ENCODE data around the gene CCDC177.

CCDC177 gene

DNA sequence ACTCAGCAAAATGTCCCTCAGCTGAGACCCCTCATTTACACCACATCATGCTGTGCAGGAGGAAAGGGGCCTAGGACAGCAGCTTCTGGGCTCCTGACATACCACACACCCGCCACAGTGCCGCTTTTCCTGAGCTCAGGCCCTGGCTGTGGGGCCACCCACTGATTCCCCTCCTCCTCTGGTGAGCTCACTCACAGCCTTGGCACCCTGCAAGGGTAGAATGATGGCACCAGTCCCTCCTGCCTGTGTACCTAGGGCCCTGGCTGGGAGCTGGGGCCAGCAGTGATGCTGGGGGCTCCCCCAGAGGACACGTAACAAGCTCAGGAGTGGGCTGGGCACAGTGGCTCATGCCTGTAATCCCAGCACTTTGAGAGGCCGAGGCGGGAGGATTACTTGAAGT, 45.7 kb downstream of the CCDC177 start:
- no peak for DNase-seq (ENCODE audit: low read depth)

DNA sequence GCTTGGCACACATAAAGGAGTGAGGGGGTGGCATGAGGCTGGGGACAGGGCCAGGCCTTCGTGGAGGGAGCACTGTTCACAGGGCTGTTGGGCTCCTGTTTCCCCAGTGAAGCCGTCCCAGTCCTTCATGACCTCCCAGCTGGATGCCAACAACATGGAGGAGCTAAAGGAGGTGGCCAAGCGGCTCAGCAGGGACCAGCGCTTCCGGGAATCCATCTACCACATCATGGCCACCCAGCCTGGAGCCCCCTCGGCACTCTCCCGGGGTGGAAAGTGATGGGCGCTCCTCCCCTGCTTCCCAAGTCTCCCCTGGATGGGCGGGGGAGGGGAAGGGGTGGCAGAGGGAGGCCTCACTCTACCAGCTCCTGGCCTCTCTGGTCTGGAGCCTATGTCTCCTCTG, 46.5 kb downstream of the CCDC177 start:
- DNase-seq (ENCODE audit: low read depth) = no peak

DNA sequence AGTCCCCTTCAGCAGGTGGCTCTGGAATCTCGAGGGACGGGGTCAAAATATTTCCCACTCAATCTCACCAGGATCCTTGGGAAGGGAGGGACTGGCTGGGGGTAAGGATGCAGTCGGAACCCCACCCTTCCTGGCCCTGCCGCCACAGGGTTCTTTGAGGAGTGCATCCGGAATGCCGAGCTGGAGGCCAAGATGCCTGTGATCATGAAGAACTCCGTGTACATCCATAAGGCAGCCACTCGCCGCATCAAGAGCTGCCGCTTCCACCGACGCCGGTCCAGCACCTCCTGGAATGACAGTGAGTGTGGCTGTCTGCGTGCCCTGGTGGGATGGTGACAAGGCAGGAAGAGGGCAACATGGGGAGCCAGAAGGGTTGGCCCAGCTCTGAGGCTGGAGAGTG, 47.0 kb downstream of the CCDC177 start:
- DNase-seq (ENCODE audit: low read depth) = no peak

DNA sequence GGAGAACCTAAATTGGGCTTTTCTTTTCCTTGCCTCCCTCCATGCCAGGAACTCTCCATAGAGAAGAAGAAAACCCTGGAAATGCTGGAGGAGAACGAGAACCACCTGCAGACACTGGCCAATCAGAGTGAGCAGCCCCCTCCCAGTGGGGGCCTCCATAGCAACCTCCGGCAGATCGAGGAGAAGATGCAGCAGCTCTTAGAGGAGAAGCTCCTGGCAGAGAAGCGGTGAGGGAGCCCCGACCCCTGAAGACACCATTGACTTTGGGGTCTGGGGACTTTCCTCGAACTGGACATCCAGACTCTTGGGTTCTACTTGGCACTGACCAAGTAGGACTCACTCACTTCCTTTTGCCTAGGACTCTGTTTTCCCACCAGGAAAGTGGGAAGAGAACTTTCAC, 48.8 kb downstream of the CCDC177 start:
- no peak for DNase-seq (ENCODE audit: low read depth)

DNA sequence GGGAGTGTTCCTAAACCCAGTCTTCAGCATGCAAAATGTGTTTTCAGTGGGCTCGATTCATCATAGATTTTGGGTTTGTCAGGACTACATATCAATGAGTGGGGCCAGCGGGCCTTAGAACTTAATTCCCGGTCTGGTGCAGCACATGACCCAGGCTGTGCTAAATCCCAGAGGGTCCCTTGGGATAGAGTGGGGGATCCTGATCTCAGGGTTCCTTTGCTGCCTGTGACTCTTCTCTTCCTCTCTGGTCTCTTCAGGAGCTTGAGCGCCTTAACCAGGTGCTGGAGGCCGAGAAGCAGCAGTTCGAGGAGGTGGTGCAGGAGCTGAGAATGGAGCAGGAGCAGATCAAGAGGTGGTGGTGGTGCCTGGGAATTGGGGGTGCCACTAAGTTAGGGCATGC, 52.6 kb downstream of the CCDC177 start:
- no peak for DNase-seq (ENCODE audit: low read depth)
